Left hindlimb (tissue), 1 donor: ENCODE data around the gene DDB1.

Experiments
- DNase-seq: peaks from one replicate; pipeline ENCODE4 v3.0.0-alpha.2; 2018

DDB1 gene

DNA sequence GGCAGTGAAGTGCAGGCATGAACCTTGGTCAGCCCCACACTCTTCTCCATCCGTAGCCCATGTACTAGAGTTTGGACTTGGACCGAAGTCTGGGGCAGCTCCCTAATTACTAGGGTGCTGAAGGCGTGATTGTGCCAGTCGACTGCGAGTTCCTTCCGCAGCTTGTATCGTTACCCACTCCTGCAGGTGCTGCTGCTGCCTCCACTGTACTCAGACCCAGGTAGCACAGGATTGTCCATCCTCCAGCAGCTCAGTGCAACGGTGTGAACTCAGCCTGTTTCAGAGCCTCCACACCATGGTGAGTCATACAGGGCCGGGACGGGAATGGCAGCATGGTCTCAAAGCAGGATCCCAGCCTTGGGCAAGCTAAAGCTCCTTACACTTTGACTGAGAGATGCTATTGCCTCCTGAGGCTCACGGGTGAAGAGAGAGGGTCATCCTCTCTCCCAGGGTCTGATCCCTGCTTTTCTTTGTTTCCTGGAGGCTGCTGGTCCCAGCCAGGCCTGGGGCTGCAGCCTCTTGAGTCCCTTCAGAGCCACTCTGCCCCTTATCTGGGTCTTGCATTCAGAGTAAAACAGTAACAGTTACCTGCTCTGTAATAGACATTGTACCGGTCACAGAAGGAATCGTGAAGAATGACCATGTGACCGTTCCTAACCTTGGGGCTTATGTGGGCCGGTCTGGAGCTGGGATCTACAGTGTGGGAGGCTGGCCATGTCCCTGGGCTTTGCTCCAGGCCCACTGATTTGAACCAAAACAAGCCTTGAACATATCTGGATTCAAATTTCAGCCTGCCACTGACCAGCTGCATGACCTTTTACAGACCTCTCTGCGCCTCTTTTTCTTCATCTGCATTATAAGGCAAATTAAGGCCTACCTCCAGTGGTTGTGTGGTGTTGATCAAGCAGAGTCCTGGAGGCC is 1.8 kb upstream of the DDB1 start:
- no peak for DNase-seq

- no peak for DNase-seq
Measured at GRCh38 chr11:61333550-61334433, 887 bp upstream of the DDB1 start.

- no peak for DNase-seq
Measured at GRCh38 chr11:61332281-61332796, 566 bp downstream of the DDB1 start.

- no peak for DNase-seq
Measured at GRCh38 chr11:61331651-61332050, 1.3 kb downstream of the DDB1 start.

- no peak for DNase-seq
Measured at GRCh38 chr11:61329871-61330270, 3.0 kb downstream of the DDB1 start.

GRCh38 chr11:61328351-61328750 is 4.6 kb downstream of the DDB1 start:
- no peak for DNase-seq

DNA sequence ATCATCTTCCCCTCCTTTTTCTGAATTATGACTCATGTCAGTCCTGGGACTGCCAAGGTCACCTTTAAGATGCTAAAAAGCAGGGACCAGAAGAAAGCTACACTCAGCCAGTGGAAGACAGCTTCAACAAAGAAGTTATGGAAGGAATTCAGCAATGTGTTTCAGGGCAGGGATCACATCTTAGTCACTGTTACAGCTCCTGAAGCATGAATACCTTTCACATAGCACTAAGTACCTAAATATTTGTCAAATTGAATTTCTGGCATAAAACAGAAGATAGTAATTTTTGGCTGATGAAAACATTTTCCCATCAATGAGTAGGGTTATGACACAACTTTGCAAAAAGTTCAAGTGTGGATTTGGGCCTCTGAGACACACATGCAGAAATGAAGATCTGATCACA is 5.2 kb downstream of the DDB1 start:
- DNase-seq: no peak

DNA sequence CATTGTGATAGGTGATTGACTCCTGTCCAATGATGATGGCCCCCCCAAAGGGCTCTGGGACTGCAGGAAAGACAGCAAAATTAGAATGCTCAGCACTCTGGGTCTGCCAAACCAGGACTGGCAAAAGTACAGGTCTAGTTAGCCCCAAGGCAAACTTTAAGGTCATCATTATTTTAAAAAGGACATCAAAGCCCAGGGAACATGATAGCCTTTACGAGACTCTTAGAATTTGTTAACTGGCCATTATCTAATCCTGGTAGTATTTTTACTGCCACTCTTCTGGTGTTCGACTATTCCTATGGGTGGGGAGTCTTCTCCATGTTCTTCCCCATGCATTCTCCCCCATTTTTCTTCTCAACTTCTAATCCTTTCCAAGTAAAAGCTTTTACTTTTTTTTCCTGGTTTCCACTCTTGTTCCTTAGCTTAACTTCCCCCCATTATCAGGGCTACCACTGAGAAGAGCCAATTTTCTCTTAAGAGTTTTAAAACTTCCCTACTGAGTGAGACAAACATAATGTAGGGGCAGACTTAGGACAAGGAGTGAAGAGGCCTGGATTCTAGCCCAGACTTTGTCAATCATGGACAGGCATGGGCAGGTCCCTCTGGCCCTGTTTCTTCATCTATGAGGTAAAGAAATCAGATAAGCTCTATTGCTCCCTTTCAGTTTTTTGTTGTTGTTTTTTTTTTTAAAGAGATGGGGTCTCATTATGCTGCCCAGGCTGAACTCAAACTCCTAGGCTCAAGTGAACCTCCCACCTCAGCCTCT is 7.1 kb downstream of the DDB1 start:
- DNase-seq: no peak

- no peak for DNase-seq
Measured at GRCh38 chr11:61315260-61315659, 17.6 kb downstream of the DDB1 start.

GRCh38 chr11:61310749-61311148 is 22.2 kb downstream of the DDB1 start:
- DNase-seq: no peak

DNA sequence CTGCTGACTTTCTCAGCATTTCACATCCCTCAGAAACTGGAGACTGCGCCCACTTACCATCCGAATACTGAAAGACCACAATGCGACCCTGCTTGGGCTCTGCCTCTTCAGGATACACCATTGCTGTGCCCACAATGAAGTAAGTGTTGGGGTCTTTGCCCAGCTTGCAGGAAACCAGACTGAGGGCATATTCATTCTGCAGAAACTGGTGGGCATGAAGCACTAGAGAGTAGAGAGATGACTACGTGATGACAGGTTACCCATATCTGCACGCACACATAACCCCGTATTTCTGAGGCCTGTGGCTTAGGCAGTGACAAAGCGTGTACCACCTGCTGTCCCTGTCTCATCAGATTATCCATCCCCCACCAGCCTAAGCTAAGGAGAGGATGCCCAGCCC is 23.2 kb downstream of the DDB1 start:
- DNase-seq: no peak

- no peak for DNase-seq
Measured at GRCh38 chr11:61309141-61309540, 23.8 kb downstream of the DDB1 start.

DNA sequence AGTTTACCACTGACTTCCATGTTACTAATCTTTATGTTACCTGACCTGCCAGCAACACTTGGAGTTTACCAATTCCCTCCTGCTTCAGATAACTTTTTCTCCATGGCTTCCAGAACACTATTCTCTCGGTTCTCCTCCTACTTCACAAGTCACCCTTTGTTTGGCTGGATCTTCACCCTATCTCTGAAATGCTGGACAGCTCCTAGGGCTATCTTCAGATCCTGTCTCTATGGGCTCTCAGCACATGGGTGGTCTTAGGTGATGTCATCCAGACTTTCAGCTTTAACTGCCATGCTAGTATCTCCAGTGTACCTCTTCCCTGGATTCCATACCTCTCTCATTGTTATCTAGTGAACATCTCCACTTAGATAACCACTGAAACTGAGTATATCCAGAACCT is 25.6 kb downstream of the DDB1 start:
- DNase-seq: no peak

- DNase-seq: no peak
Measured at GRCh38 chr11:61306221-61306620, 26.7 kb downstream of the DDB1 start.

DNA sequence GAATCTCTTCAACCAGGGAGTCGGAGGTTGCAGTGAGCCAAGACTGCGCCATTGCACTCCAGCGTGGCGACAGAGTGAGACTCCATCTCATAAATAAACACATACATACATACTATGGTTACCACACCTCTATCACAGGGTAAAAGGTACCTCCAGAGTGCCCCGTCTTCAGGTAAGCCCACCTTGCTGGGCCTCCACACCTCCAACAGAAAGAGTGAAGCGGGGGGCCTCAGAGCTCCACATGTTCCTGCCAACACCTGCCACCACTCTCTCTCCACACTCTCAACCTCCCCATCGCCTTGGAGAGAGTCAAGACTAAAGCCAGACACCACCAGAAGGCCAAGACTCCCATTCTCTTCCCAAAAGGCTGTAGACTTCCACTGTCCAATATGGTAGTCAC is 27.5 kb downstream of the DDB1 start:
- no peak for DNase-seq

DNA sequence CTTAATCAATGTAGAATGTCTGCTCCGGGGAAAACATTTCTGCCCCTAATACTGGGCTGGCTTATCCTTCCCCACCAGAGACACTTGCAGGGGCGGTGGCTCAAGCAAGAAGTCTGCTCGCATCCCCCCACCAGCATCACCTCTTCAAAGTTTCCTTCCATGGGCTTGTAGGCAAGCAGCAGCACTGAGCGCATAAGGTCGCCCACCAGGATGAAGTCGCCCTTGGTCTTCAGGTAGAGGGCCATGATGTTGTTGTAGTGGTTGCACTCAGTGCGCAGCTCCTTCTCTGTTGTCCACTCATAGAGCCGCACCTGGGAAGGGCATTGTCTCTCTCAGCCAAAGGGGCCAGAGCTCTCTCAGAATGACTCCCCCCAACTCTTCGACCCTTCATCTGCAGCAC is 29.2 kb downstream of the DDB1 start:
- DNase-seq: no peak

DNA sequence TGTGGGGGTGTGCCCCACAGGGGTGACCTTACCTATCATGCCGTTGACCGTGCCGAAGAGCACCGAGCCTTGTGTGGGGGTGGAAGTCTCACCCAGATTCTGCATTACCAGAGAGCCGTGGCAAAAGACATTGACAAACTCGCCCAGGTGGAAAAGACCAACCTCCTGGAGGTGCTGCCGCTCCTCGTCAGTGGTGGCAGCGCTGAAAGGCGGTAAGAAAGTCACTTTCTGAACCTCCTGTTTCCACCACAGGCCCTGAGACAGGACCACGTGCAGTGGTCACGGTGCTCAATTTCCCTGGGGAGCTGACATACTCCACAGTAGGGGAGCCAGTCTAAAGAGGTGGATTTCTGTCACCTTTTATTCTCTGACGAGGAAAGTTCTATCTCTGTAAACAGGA is 30.4 kb downstream of the DDB1 start:
- DNase-seq: no peak

- no peak for DNase-seq
Measured at GRCh38 chr11:61298663-61299244, 34.2 kb downstream of the DDB1 start.

GRCh38 chr11:61297746-61298145 is 35.2 kb downstream of the DDB1 start:
- peak; percentile 62 for DNase-seq

DNA sequence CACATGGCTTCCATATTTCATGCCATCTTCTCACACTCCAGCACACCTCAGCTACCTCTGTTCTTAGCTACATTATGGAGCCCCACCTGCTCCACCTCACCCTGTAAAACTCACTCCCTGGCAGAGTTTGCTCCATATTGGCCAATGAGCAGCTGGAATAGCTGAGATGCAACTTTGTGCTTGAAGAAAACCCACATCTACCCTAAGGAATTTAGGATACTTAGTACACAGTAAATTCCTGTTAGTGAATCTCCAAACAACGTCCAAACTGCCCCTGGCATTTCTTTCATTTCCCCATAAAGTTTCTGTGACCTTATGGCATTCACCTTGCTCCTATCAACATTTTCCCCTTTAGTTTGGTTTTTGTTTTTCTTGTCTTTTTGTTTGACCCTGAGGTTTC is 35.6 kb downstream of the DDB1 start:
- DNase-seq: no peak

DNA sequence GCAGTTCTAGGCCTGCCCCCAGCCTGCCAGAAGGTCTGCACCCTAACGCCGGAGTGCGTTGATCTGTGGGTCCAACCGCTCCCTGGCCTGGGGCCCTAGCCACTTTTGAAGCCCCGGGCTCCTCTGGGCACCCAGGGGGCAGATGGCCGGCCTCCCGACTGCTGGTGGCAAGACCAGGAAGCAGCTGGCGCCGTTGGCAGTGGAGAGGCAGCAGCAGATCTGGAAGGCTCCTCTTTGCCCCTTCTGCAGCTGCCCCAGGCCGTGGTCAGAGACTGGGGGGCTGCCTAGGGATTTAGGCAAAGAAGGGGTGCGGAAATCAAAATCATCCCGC is 37.3 kb downstream of the DDB1 start:
- no peak for DNase-seq

DNA sequence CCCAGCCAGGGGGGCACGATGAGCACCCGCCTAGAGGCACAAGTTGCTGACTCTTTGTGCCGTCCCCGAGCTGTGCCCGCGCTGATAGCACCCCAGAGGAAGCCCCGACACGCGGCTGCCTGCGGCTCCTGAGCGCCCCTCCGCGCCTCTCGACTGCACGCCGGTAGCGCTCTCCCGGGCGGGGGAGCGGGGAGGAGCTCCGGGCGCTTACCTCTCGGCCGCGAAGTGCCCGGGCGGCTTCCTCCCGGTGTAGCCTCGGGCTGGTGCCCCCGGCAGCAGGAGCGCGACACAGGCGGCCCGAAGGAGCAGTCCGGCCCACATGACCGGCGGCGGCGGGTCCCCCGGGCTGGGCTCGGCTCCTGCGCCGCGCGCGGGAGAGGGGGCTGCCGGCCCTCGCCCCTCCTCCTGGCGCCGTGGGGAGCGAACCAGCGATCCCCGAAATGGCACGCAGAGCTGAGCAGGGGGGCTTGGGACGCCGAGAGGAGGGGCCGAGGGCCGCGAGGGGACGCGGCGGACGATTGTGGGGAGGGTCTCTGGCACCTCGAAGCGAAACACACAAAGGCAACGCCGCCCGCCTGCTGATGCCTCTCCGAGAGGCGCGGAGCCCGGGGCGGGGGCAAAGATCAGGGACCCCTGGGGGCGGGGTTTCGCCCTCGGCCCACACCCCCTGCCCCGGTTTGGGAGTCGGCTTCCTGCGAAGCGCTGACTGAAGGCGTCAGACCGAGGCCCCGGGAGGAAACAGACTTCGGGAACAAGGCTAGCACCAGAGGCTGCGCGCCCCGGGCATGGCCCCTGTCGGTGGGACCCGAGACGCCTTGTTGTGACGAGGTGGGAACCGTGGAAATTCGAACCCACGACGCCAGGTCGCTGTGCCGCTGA is 37.9 kb downstream of the DDB1 start, which contains the start of gene VWCE:
TSS of gene VWCE (minus strand) at position 600 of the 879 bp plus-strand sequence. CDS start at position 321, 279 bp downstream.
- DNase-seq: peak; percentile 78
